Measurements from ENCODE around the gene SLC24A3.

Gene SLC24A3

GRCh38 chr20:19451231-19451922 is 238.9 kb downstream of the SLC24A3 start:
- no CpG with 5 or more reads among the region's 8 CpGs for WGBS (ENCODE audit: extremely low coverage, insufficient coverage, low lambda C conversion rate)
- Histone ChIP-seq H3K27ac (ENCODE audit: low read depth, low read length) (no peak overlapping the region), H2BK5ac (ENCODE audit: low read length) (no peak overlapping the region), H2BK120ac (ENCODE audit: low read depth, low read length) (no peak overlapping the region), H3K4ac (ENCODE audit: low read depth, low read length) (no peak overlapping the region), H2AK5ac (ENCODE audit: low read length) (no peak overlapping the region), H3K18ac (ENCODE audit: low read length) (no peak overlapping the region), H3K27me3 (ENCODE audit: insufficient read depth, low read length, poor library complexity) (no peaks in the 10 kb centered on the region), H3K79me1 (ENCODE audit: low read length) (no peaks in the 10 kb centered on the region), H3K9ac (ENCODE audit: low read length) (no peak overlapping the region), H4K5ac (ENCODE audit: low read length) (no peak overlapping the region), H3K23ac (ENCODE audit: low read length) (no peak overlapping the region), H3K56ac (ENCODE audit: low read length) (no peak overlapping the region), H2BK15ac (replicated peaks; ENCODE audit: low read depth) (no peak overlapping the region), H4K8ac (ENCODE audit: low read depth, low read length) (no peak overlapping the region), H3K36me3 (ENCODE audit: control insufficient read depth, insufficient read depth, low read length) (no peaks in the 10 kb centered on the region), H3K4me2 (ENCODE audit: low read length) (no peak overlapping the region), H3K4me3 (ENCODE audit: low read length) (no peak overlapping the region), H3K79me2 (ENCODE audit: control insufficient read depth, insufficient read depth, low read length) (no peaks in the 10 kb centered on the region), H3K4me1 (ENCODE audit: control insufficient read depth, low read depth, low read length) (no peaks in the 10 kb centered on the region)
- no peak for DNase-seq

GRCh38 chr20:19451923-19452295 is 239.5 kb downstream of the SLC24A3 start:
- Histone ChIP-seq H3K4me1 (ENCODE audit: control insufficient read depth, low read depth, low read length) (no peaks in the 10 kb centered on the region), H2BK15ac (replicated peaks; ENCODE audit: low read depth) (no peak overlapping the region), H3K4me2 (ENCODE audit: low read length) (no peak overlapping the region), H3K36me3 (ENCODE audit: control insufficient read depth, insufficient read depth, low read length) (no peaks in the 10 kb centered on the region), H3K79me2 (ENCODE audit: control insufficient read depth, insufficient read depth, low read length) (no peaks in the 10 kb centered on the region), H3K79me1 (ENCODE audit: low read length) (no peaks in the 10 kb centered on the region), H2AK5ac (ENCODE audit: low read length) (no peak overlapping the region), H3K27me3 (ENCODE audit: insufficient read depth, low read length, poor library complexity) (no peaks in the 10 kb centered on the region), H3K23ac (ENCODE audit: low read length) (no peak overlapping the region), H4K5ac (ENCODE audit: low read length) (no peak overlapping the region), H2BK5ac (ENCODE audit: low read length) (no peak overlapping the region), H3K9ac (ENCODE audit: low read length) (no peak overlapping the region), H2BK120ac (ENCODE audit: low read depth, low read length) (no peak overlapping the region), H3K27ac (ENCODE audit: low read depth, low read length) (no peak overlapping the region), H3K4me3 (ENCODE audit: low read length) (no peak overlapping the region), H3K56ac (ENCODE audit: low read length) (no peak overlapping the region), H4K8ac (ENCODE audit: low read depth, low read length) (no peak overlapping the region), H3K4ac (ENCODE audit: low read depth, low read length) (no peak overlapping the region), H3K18ac (ENCODE audit: low read length) (no peak overlapping the region)
- no CpG with 5 or more reads among the region's 9 CpGs for WGBS (ENCODE audit: extremely low coverage, insufficient coverage, low lambda C conversion rate)
- no peak for DNase-seq

- no peak overlapping the region for H2BK15ac ChIP-seq (replicated peaks; ENCODE audit: low read depth)
- no peak overlapping the region for H3K27ac ChIP-seq (ENCODE audit: low read depth, low read length)
- no peak overlapping the region for H3K56ac ChIP-seq (ENCODE audit: low read length)
- H3K23ac ChIP-seq (ENCODE audit: low read length): no peak overlapping the region
- no peak overlapping the region for H3K4me3 ChIP-seq (ENCODE audit: low read length)
- no peaks in the 10 kb centered on the region for H3K27me3 ChIP-seq (ENCODE audit: insufficient read depth, low read length, poor library complexity)
- DNase-seq: no peak
- H2BK120ac ChIP-seq (ENCODE audit: low read depth, low read length): no peak overlapping the region
- no peak overlapping the region for H3K4me2 ChIP-seq (ENCODE audit: low read length)
- H4K5ac ChIP-seq (ENCODE audit: low read length): no peak overlapping the region
- no peak overlapping the region for H2AK5ac ChIP-seq (ENCODE audit: low read length)
- no peaks in the 10 kb centered on the region for H3K79me2 ChIP-seq (ENCODE audit: control insufficient read depth, insufficient read depth, low read length)
- H3K36me3 ChIP-seq (ENCODE audit: control insufficient read depth, insufficient read depth, low read length): no peaks in the 10 kb centered on the region
- WGBS (ENCODE audit: extremely low coverage, insufficient coverage, low lambda C conversion rate): no CpG with 5 or more reads among the region's 3 CpGs
- H3K9ac ChIP-seq (ENCODE audit: low read length): no peak overlapping the region
- H4K8ac ChIP-seq (ENCODE audit: low read depth, low read length): no peak overlapping the region
- H3K18ac ChIP-seq (ENCODE audit: low read length): no peak overlapping the region
- no peak overlapping the region for H2BK5ac ChIP-seq (ENCODE audit: low read length)
- H3K4ac ChIP-seq (ENCODE audit: low read depth, low read length): no peak overlapping the region
- no peaks in the 10 kb centered on the region for H3K79me1 ChIP-seq (ENCODE audit: low read length)
- H3K4me1 ChIP-seq (ENCODE audit: control insufficient read depth, low read depth, low read length): no peaks in the 10 kb centered on the region
Observed at GRCh38 chr20:19453410-19453809, 241.0 kb downstream of the SLC24A3 start.

GRCh38 chr20:19453862-19454261 is 241.4 kb downstream of the SLC24A3 start:
- Histone ChIP-seq H2BK5ac (ENCODE audit: low read length) (no peak overlapping the region), H3K27me3 (ENCODE audit: insufficient read depth, low read length, poor library complexity) (no peaks in the 10 kb centered on the region), H4K8ac (ENCODE audit: low read depth, low read length) (no peak overlapping the region), H3K4me1 (ENCODE audit: control insufficient read depth, low read depth, low read length) (no peaks in the 10 kb centered on the region), H3K23ac (ENCODE audit: low read length) (no peak overlapping the region), H2BK120ac (ENCODE audit: low read depth, low read length) (no peak overlapping the region), H3K36me3 (ENCODE audit: control insufficient read depth, insufficient read depth, low read length) (no peaks in the 10 kb centered on the region), H2AK5ac (ENCODE audit: low read length) (no peak overlapping the region), H3K9ac (ENCODE audit: low read length) (no peak overlapping the region), H3K79me1 (ENCODE audit: low read length) (no peaks in the 10 kb centered on the region), H3K4ac (ENCODE audit: low read depth, low read length) (no peak overlapping the region), H3K27ac (ENCODE audit: low read depth, low read length) (no peak overlapping the region), H3K4me2 (ENCODE audit: low read length) (no peak overlapping the region), H3K18ac (ENCODE audit: low read length) (no peak overlapping the region), H4K5ac (ENCODE audit: low read length) (no peak overlapping the region), H3K79me2 (ENCODE audit: control insufficient read depth, insufficient read depth, low read length) (no peaks in the 10 kb centered on the region), H3K4me3 (ENCODE audit: low read length) (no peak overlapping the region), H3K56ac (ENCODE audit: low read length) (no peak overlapping the region), H2BK15ac (replicated peaks; ENCODE audit: low read depth) (no peak overlapping the region)
- DNase-seq: no peak
- no CpG with 5 or more reads among the region's 6 CpGs for WGBS (ENCODE audit: extremely low coverage, insufficient coverage, low lambda C conversion rate)

GRCh38 chr20:19456595-19457395 is 244.4 kb downstream of the SLC24A3 start:
- no peak overlapping the region for H3K18ac ChIP-seq (ENCODE audit: low read length)
- H3K4me1 ChIP-seq (ENCODE audit: control insufficient read depth, low read depth, low read length): no peaks in the 10 kb centered on the region
- H2BK15ac ChIP-seq (replicated peaks; ENCODE audit: low read depth): no peak overlapping the region

More at GRCh38 chr20:19456595-19457395, 244.4 kb downstream of the SLC24A3 start:
- Histone ChIP-seq H3K79me1 (ENCODE audit: low read length) (no peaks in the 10 kb centered on the region), H3K27me3 (ENCODE audit: insufficient read depth, low read length, poor library complexity) (no peaks in the 10 kb centered on the region), H2BK120ac (ENCODE audit: low read depth, low read length) (no peak overlapping the region), H3K23ac (ENCODE audit: low read length) (no peak overlapping the region), H3K9ac (ENCODE audit: low read length) (no peak overlapping the region), H3K36me3 (ENCODE audit: control insufficient read depth, insufficient read depth, low read length) (no peaks in the 10 kb centered on the region), H2AK5ac (ENCODE audit: low read length) (no peak overlapping the region), H3K4ac (ENCODE audit: low read depth, low read length) (no peak overlapping the region), H3K4me2 (ENCODE audit: low read length) (no peak overlapping the region), H3K79me2 (ENCODE audit: control insufficient read depth, insufficient read depth, low read length) (no peaks in the 10 kb centered on the region), H4K5ac (ENCODE audit: low read length) (no peak overlapping the region), H2BK5ac (ENCODE audit: low read length) (no peak overlapping the region), H3K27ac (ENCODE audit: low read depth, low read length) (no peak overlapping the region), H3K4me3 (ENCODE audit: low read length) (no peak overlapping the region), H4K8ac (ENCODE audit: low read depth, low read length) (no peak overlapping the region), H3K56ac (ENCODE audit: low read length) (no peak overlapping the region)
- no peak for DNase-seq
- WGBS (ENCODE audit: extremely low coverage, insufficient coverage, low lambda C conversion rate): no CpG with 5 or more reads among the region's 2 CpGs

All from mesendoderm (in vitro differentiated cells).